Activated naive CD8-positive, alpha-beta T cell treated with anti-CD3 and anti-CD28 coated beads, Interleukin-2, amount 50 U/mL, for 24 hours (primary cell): Measurements from ENCODE around the gene RAPSN.

ENCODE experiments used
- ATAC-seq: fragments of 150-1000 bp; cut with Tn5 transposase; one replicate; pipeline ENCODE4 v1.10.0; 2021
- DNase-seq: peaks from one replicate; pipeline ENCODE4 v3.0.0; 2021
- H3K27ac Mint-ChIP-seq: one replicate; pipeline ENCODE4 v1.8.0; 2021; ENCODE audit warnings: mild to moderate bottlenecking, mixed read lengths
- H3K27me3 Mint-ChIP-seq: one replicate; pipeline ENCODE4 v1.8.0; 2021; ENCODE audit warnings: mixed read lengths
- H3K36me3 Mint-ChIP-seq: one replicate; pipeline ENCODE4 v1.8.0; 2021; ENCODE audit warnings: low read depth, mixed read lengths
- H3K4me1 Mint-ChIP-seq: one replicate; pipeline ENCODE4 v1.8.0; 2021; ENCODE audit warnings: mixed read lengths
- H3K4me3 Mint-ChIP-seq: one replicate; pipeline ENCODE4 v1.8.0; 2021; ENCODE audit warnings: mild to moderate bottlenecking, moderate library complexity, mixed read lengths
- H3K9me3 Mint-ChIP-seq: one replicate; pipeline ENCODE4 v1.8.0; 2021; ENCODE audit warnings: mixed read lengths

Gene RAPSN

GRCh38 chr11:47410370-47411264 lies 38.3 kb downstream of the RAPSN start:
- Mint-ChIP-seq H3K9me3 (no peaks in the 10 kb centered on the region), H3K27me3 (no peaks in the 10 kb centered on the region), H3K36me3 (peaks cover 2% of the 10 kb centered on the region), H3K4me3 (no peak overlapping the region), H3K27ac (no peak overlapping the region), H3K4me1 (peaks cover 21% of the 10 kb centered on the region)
- DNase-seq, result no peak
- no peak for ATAC-seq

- Mint-ChIP-seq H3K27ac (peak overlapping the region; percentile 87), H3K27me3 (no peaks in the 10 kb centered on the region), H3K36me3 (peaks cover 2% of the 10 kb centered on the region), H3K9me3 (no peaks in the 10 kb centered on the region), H3K4me1 (peaks cover 21% of the 10 kb centered on the region), H3K4me3 (peak overlapping the region; percentile 88)
- no peak for DNase-seq
- ATAC-seq, result no peak
Observed at GRCh38 chr11:47409440-47410369, 39.2 kb downstream of the RAPSN start.

- DNase-seq (no peak), ATAC-seq (no peak)
- no peaks in the 10 kb centered on the region for H3K27me3 Mint-ChIP-seq
- H3K4me1 Mint-ChIP-seq, result peaks cover 21% of the 10 kb centered on the region
- H3K27ac Mint-ChIP-seq, result peak overlapping the region; percentile 87
- H3K36me3 Mint-ChIP-seq, result peaks cover 2% of the 10 kb centered on the region
- no peaks in the 10 kb centered on the region for H3K9me3 Mint-ChIP-seq
- peak overlapping the region; percentile 88 for H3K4me3 Mint-ChIP-seq
Observed at GRCh38 chr11:47408598-47409439, 40.1 kb downstream of the RAPSN start.

- H3K36me3 Mint-ChIP-seq, result no peaks in the 10 kb centered on the region
- H3K4me1 Mint-ChIP-seq, result peaks cover 21% of the 10 kb centered on the region
- DNase-seq (peak; percentile 94), ATAC-seq (peak; percentile 89)
- H3K27ac Mint-ChIP-seq, result peak within 1 kb of the TSS; percentile 93
- peak within 1 kb of the TSS; percentile 88 for H3K4me3 Mint-ChIP-seq
- no peaks in the 10 kb centered on the region for H3K9me3 Mint-ChIP-seq
- no peaks in the 10 kb centered on the region for H3K27me3 Mint-ChIP-seq
Observed at GRCh38 chr11:47407746-47408590, 41.0 kb downstream of the RAPSN start, which contains the start of gene SLC39A13. Gene SLC39A13, plus strand, starts transcription at chr11:47408590. Its CDS starts 1,505 bp downstream, at chr11:47410095.

- Mint-ChIP-seq H3K27me3 (no peaks in the 10 kb centered on the region), H3K4me1 (peaks cover 21% of the 10 kb centered on the region), H3K9me3 (no peaks in the 10 kb centered on the region), H3K27ac (peak overlapping the region; percentile 93), H3K4me3 (peak overlapping the region; percentile 86), H3K36me3 (no peaks in the 10 kb centered on the region)
- DNase-seq, result no peak
- no peak for ATAC-seq
Observed at GRCh38 chr11:47406896-47407745, 41.8 kb downstream of the RAPSN start.

GRCh38 chr11:47403571-47403970 lies 45.4 kb downstream of the RAPSN start:
- ATAC-seq (no peak), DNase-seq (no peak)
- H3K4me1 Mint-ChIP-seq, result peaks cover 28% of the 10 kb centered on the region
- H3K27ac Mint-ChIP-seq, result no peak overlapping the region
- H3K9me3 Mint-ChIP-seq, result no peaks in the 10 kb centered on the region
- no peak overlapping the region for H3K4me3 Mint-ChIP-seq
- no peaks in the 10 kb centered on the region for H3K36me3 Mint-ChIP-seq
- H3K27me3 Mint-ChIP-seq, result no peaks in the 10 kb centered on the region

GRCh38 chr11:47403135-47403534 lies 45.8 kb downstream of the RAPSN start:
- Mint-ChIP-seq H3K4me1 (peaks cover 32% of the 10 kb centered on the region), H3K9me3 (no peaks in the 10 kb centered on the region), H3K27me3 (no peaks in the 10 kb centered on the region), H3K36me3 (no peaks in the 10 kb centered on the region), H3K27ac (peak overlapping the region; percentile 5), H3K4me3 (no peak overlapping the region)
- ATAC-seq, result no peak
- DNase-seq, result no peak

GRCh38 chr11:47400768-47401279 lies 48.1 kb downstream of the RAPSN start:
- Mint-ChIP-seq H3K4me3 (peak overlapping the region; percentile 61), H3K36me3 (no peaks in the 10 kb centered on the region), H3K27ac (peak overlapping the region; percentile 69), H3K27me3 (no peaks in the 10 kb centered on the region), H3K9me3 (no peaks in the 10 kb centered on the region), H3K4me1 (peaks cover 21% of the 10 kb centered on the region)
- DNase-seq, result no peak
- no peak for ATAC-seq

- H3K27ac Mint-ChIP-seq, result peak overlapping the region; percentile 76
- DNase-seq (no peak), ATAC-seq (peak; percentile 60)
- H3K4me3 Mint-ChIP-seq, result peak overlapping the region; percentile 72
- peaks cover 26% of the 10 kb centered on the region for H3K4me1 Mint-ChIP-seq
- H3K27me3 Mint-ChIP-seq, result no peaks in the 10 kb centered on the region
- no peaks in the 10 kb centered on the region for H3K36me3 Mint-ChIP-seq
- no peaks in the 10 kb centered on the region for H3K9me3 Mint-ChIP-seq
Observed at GRCh38 chr11:47399860-47400767, 48.8 kb downstream of the RAPSN start.

GRCh38 chr11:47398551-47398950 lies 50.4 kb downstream of the RAPSN start:
- peaks cover 37% of the 10 kb centered on the region for H3K4me1 Mint-ChIP-seq
- no peak overlapping the region for H3K4me3 Mint-ChIP-seq
- H3K27me3 Mint-ChIP-seq, result no peaks in the 10 kb centered on the region
- no peak for ATAC-seq
- no peaks in the 10 kb centered on the region for H3K9me3 Mint-ChIP-seq
- DNase-seq, result no peak
- H3K27ac Mint-ChIP-seq, result no peak overlapping the region
- H3K36me3 Mint-ChIP-seq, result no peaks in the 10 kb centered on the region

- H3K27ac Mint-ChIP-seq, result no peak overlapping the region
Observed at GRCh38 chr11:47398011-47398410, 50.9 kb downstream of the RAPSN start.

GRCh38 chr11:47396049-47396320 lies 53.0 kb downstream of the RAPSN start:
- Mint-ChIP-seq H3K36me3 (no peaks in the 10 kb centered on the region), H3K27ac (peak overlapping the region; percentile 83), H3K27me3 (no peaks in the 10 kb centered on the region), H3K9me3 (no peaks in the 10 kb centered on the region), H3K4me1 (peaks cover 42% of the 10 kb centered on the region), H3K4me3 (no peak overlapping the region)
- DNase-seq (no peak), ATAC-seq (no peak)

More at GRCh38 chr11:47398011-47398410, 50.9 kb downstream of the RAPSN start:
- Mint-ChIP-seq H3K4me3 (no peak overlapping the region), H3K9me3 (no peaks in the 10 kb centered on the region), H3K4me1 (peaks cover 39% of the 10 kb centered on the region), H3K27me3 (no peaks in the 10 kb centered on the region), H3K36me3 (no peaks in the 10 kb centered on the region)
- DNase-seq (no peak), ATAC-seq (no peak)
